Trophoblast cell (in vitro differentiated cells and primary cell): ENCODE data around the gene ZNF133.

ENCODE experiments used
- DNase-seq, 2 donors: peaks; one replicate each; pipeline ENCODE4 v3.0.0-alpha.2; 2016
- H2AFZ ChIP-seq: 2 replicates; pipeline ENCODE4 v1.6.1; 2013; ENCODE audit warnings: low read length, moderate library complexity, mild to moderate bottlenecking; ENCODE audit not compliant: insufficient read depth, poor library complexity
- H2AK5ac ChIP-seq: 2 replicates; pipeline ENCODE4 v1.6.1; 2013; ENCODE audit warnings: mild to moderate bottlenecking, low read length
- H2BK120ac ChIP-seq: 2 replicates; pipeline ENCODE4 v1.6.1; 2013; ENCODE audit warnings: low read length, mild to moderate bottlenecking, moderate library complexity; ENCODE audit not compliant: insufficient read depth, poor library complexity
- H2BK12ac ChIP-seq: 2 replicates; pipeline ENCODE4 v1.6.1; 2013; ENCODE audit warnings: mild to moderate bottlenecking, low read length, moderate library complexity
- H2BK5ac ChIP-seq: 2 replicates; pipeline ENCODE4 v1.6.1; 2013; ENCODE audit warnings: low read length, low read depth, moderate library complexity, mild to moderate bottlenecking; ENCODE audit not compliant: poor library complexity
- H3K14ac ChIP-seq: 2 replicates; pipeline ENCODE4 v1.6.1; 2013; ENCODE audit warnings: mild to moderate bottlenecking, low read length
- H3K18ac ChIP-seq: 2 replicates; pipeline ENCODE4 v1.6.1; 2013; ENCODE audit warnings: mild to moderate bottlenecking, low read length
- H3K23ac ChIP-seq: 2 replicates; pipeline ENCODE4 v1.6.1; 2013; ENCODE audit warnings: low read length
- H3K27ac ChIP-seq: 2 replicates; pipeline ENCODE4 v1.5.1; 2013; ENCODE audit warnings: low read depth, mild to moderate bottlenecking, inconsistent platforms, low read length, moderate library complexity
- H3K27me3 ChIP-seq: 2 replicates; pipeline ENCODE4 v1.6.1; 2013; ENCODE audit warnings: inconsistent platforms, mild to moderate bottlenecking, low read length, moderate library complexity; ENCODE audit not compliant: insufficient read depth
- H3K36me3 ChIP-seq, 2 experiments: 1 replicate in 1 of 2; 2 replicates in 1 of 2; pipeline ENCODE4 v1.6.1; 2013; ENCODE audit warnings: low read length in 2 of 2, mild to moderate bottlenecking in 2 of 2, moderate library complexity in 1 of 2; ENCODE audit not compliant: insufficient read depth in 2 of 2, control insufficient read depth in 1 of 2
- H3K4ac ChIP-seq: 2 replicates; pipeline ENCODE4 v1.6.1; 2013; ENCODE audit warnings: low read depth, mild to moderate bottlenecking, low read length, moderate library complexity
- H3K4me1 ChIP-seq, 2 experiments: 1 replicate in 1 of 2; 2 replicates in 1 of 2; pipeline ENCODE4 v1.6.1; 2013; ENCODE audit warnings: low read length in 2 of 2, mild to moderate bottlenecking in 2 of 2, moderate library complexity in 1 of 2; ENCODE audit not compliant: insufficient read depth in 2 of 2, control insufficient read depth in 1 of 2
- H3K4me2 ChIP-seq: 2 replicates; pipeline ENCODE4 v1.6.1; 2013; ENCODE audit warnings: inconsistent platforms, mild to moderate bottlenecking, low read length, moderate library complexity
- H3K4me3 ChIP-seq: 2 replicates; pipeline ENCODE4 v1.5.1; 2013; ENCODE audit warnings: mild to moderate bottlenecking, low read depth, low read length, inconsistent platforms
- H3K79me1 ChIP-seq: one replicate; pipeline ENCODE4 v1.6.1; 2013; ENCODE audit warnings: low read length
- H3K79me2 ChIP-seq: 2 replicates; pipeline ENCODE4 v1.6.1; 2013; ENCODE audit warnings: low read length, mild to moderate bottlenecking; ENCODE audit not compliant: control insufficient read depth, insufficient read depth, poor library complexity
- H3K9ac ChIP-seq: 2 replicates; pipeline ENCODE4 v1.6.1; 2013; ENCODE audit warnings: mild to moderate bottlenecking, low read length
- H3K9me3 ChIP-seq: 2 replicates; pipeline ENCODE4 v1.6.1; 2013; ENCODE audit warnings: low read depth, mild to moderate bottlenecking, control low read depth, inconsistent platforms, low read length; ENCODE audit not compliant: insufficient read depth
- H4K12ac ChIP-seq: 2 replicates; pipeline ENCODE4 v1.6.1; 2013; ENCODE audit warnings: low read depth, mild to moderate bottlenecking, low read length, moderate library complexity
- H4K8ac ChIP-seq: 2 replicates; pipeline ENCODE4 v1.6.1; 2013; ENCODE audit warnings: low read depth, mild to moderate bottlenecking, low read length, moderate library complexity
- H4K91ac ChIP-seq: one replicate; pipeline ENCODE4 v1.6.1; 2013; ENCODE audit warnings: low read depth, mild to moderate bottlenecking, low read length, moderate library complexity
- WGBS: extraction: QIAGEN DNeasy Blood & Tissue Kit; methylation state at CpG from one replicate; pipeline ENCODE4 v1.1.7; 2013; ENCODE audit warnings: missing lambda C conversion rate; ENCODE audit not compliant: insufficient read length, insufficient coverage; ENCODE audit errors: extremely low coverage; 5-methylcytosine and 5-hydroxymethylcytosine counted together

Gene ZNF133

DNA sequence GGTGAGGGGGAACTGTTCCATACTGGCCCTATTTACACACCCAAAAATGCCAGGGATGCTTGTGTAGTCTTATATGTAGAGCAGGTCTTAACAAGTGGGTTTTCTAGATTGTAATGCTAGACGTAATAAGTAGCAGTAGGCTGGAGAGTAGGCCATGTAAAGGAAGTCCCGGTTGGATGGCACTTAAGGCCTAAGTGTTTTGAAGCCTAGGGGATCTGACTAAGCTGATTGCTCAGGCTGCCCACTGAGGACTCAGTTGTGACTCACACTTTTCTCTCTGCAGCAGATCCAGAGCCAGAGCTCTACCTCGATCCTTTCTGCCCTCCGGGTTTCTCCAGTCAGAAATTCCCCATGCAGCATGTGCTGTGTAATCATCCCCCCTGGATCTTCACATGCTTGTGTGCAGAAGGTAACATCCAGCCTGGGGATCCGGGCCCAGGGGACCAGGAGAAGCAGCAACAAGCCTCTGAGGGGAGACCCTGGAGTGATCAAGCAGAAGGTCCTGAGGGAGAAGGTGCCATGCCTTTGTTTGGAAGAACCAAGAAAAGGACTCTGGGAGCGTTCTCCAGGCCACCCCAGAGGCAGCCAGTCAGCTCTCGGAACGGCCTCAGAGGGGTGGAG lies 26.6 kb downstream of the ZNF133 start:
- H2AK5ac ChIP-seq, result no peak overlapping the region
- no peaks in the 10 kb centered on the region for H3K27me3 ChIP-seq
- H3K36me3 ChIP-seq, result peaks cover 19 to 25% of the 10 kb centered on the region in 2 experiments
- no CpG with 5 or more reads among the region's 8 CpGs for WGBS
- no peak overlapping the region for H2BK12ac ChIP-seq
- H3K14ac ChIP-seq, result no peak overlapping the region
- no peak overlapping the region for H2BK5ac ChIP-seq
- no peak overlapping the region for H2AFZ ChIP-seq
- no peaks in the 10 kb centered on the region for H3K79me2 ChIP-seq
- H3K23ac ChIP-seq, result no peak overlapping the region
- H3K79me1 ChIP-seq, result no peaks in the 10 kb centered on the region
- no peak overlapping the region for H3K4me2 ChIP-seq
- H4K8ac ChIP-seq, result no peak overlapping the region
- H2BK120ac ChIP-seq, result no peak overlapping the region
- no peaks in the 10 kb centered on the region for H3K4me1 ChIP-seq
- peak in 1 of 2 donors; percentile 4 for DNase-seq
- H3K18ac ChIP-seq, result no peak overlapping the region
- no peak overlapping the region for H3K4me3 ChIP-seq
- no peak overlapping the region for H4K12ac ChIP-seq
- H3K27ac ChIP-seq, result no peak overlapping the region
- H3K9ac ChIP-seq, result no peak overlapping the region
- peaks cover 2% of the 10 kb centered on the region for H3K9me3 ChIP-seq
- no peak overlapping the region for H3K4ac ChIP-seq
- H4K91ac ChIP-seq, result no peak overlapping the region

DNA sequence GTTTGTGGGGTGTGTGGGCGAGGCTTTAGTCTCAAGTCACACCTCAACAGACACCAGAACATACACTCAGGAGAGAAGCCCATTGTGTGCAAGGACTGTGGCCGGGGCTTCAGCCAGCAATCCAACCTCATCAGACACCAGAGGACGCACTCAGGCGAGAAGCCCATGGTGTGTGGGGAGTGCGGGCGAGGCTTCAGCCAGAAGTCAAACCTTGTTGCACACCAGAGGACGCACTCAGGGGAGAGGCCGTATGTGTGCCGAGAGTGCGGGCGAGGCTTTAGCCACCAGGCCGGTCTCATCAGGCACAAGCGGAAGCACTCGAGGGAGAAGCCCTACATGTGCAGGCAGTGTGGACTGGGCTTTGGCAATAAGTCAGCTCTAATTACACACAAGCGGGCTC lies 27.8 kb downstream of the ZNF133 start:
- H3K4me3 ChIP-seq, result no peak overlapping the region
- H3K9me3 ChIP-seq, result peaks cover 2% of the 10 kb centered on the region
- no peak overlapping the region for H2BK12ac ChIP-seq
- H3K14ac ChIP-seq, result no peak overlapping the region
- no peak overlapping the region for H2BK120ac ChIP-seq
- H3K79me2 ChIP-seq, result no peaks in the 10 kb centered on the region
- H3K27me3 ChIP-seq, result no peaks in the 10 kb centered on the region
- H3K23ac ChIP-seq, result no peak overlapping the region
- H3K36me3 ChIP-seq, result peaks cover 19 to 25% of the 10 kb centered on the region in 2 experiments
- H3K18ac ChIP-seq, result no peak overlapping the region
- DNase-seq, result no peak
- H3K4me2 ChIP-seq, result no peak overlapping the region
- whole genome bisulfite sequencing, result no CpG with 5 or more reads among the region's 15 CpGs
- H3K4me1 ChIP-seq, result no peaks in the 10 kb centered on the region
- H4K91ac ChIP-seq, result no peak overlapping the region
- H3K9ac ChIP-seq, result no peak overlapping the region
- no peak overlapping the region for H2AFZ ChIP-seq
- no peak overlapping the region for H2BK5ac ChIP-seq
- no peak overlapping the region for H4K8ac ChIP-seq
- H3K79me1 ChIP-seq, result no peaks in the 10 kb centered on the region
- no peak overlapping the region for H3K27ac ChIP-seq
- H3K4ac ChIP-seq, result no peak overlapping the region
- H4K12ac ChIP-seq, result no peak overlapping the region
- H2AK5ac ChIP-seq, result no peak overlapping the region

DNA sequence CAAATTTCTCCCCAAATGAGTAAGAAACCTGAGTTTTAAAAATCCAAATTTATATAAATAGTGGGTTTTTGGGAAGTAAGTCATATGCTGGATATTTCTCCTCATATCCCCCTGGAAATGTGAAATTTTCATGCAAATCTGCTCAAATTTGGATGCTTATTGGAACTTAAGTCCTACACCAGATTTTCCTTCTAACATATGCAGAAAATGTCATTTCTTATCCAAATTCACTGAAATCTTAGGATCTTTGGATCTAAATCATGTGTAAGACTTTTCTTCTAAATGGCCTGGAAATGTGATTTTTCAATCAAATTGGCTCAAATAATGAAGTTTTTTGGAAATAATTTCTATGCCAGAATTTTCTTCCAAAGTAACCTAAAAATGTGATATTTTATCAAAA lies 33.0 kb downstream of the ZNF133 start:
- H2AFZ ChIP-seq, result no peak overlapping the region
- H3K27me3 ChIP-seq, result no peaks in the 10 kb centered on the region
- no peak for DNase-seq
- H3K4me1 ChIP-seq, result no peaks in the 10 kb centered on the region
- no peak overlapping the region for H3K4me3 ChIP-seq
- H3K79me2 ChIP-seq, result no peaks in the 10 kb centered on the region
- H2BK12ac ChIP-seq, result no peak overlapping the region
- H2AK5ac ChIP-seq, result no peak overlapping the region
- no peak overlapping the region for H3K4me2 ChIP-seq
- H4K8ac ChIP-seq, result no peak overlapping the region
- H3K18ac ChIP-seq, result no peak overlapping the region
- no peak overlapping the region for H3K14ac ChIP-seq
- H2BK120ac ChIP-seq, result no peak overlapping the region
- no peak overlapping the region for H4K12ac ChIP-seq
- no peak overlapping the region for H3K9ac ChIP-seq
- peaks cover 2% of the 10 kb centered on the region for H3K9me3 ChIP-seq
- peaks cover 7 to 11% of the 10 kb centered on the region in 2 experiments for H3K36me3 ChIP-seq
- no peak overlapping the region for H3K27ac ChIP-seq
- no peak overlapping the region for H2BK5ac ChIP-seq
- no peaks in the 10 kb centered on the region for H3K79me1 ChIP-seq
- H3K23ac ChIP-seq, result no peak overlapping the region
- H4K91ac ChIP-seq, result no peak overlapping the region
- no peak overlapping the region for H3K4ac ChIP-seq

DNA sequence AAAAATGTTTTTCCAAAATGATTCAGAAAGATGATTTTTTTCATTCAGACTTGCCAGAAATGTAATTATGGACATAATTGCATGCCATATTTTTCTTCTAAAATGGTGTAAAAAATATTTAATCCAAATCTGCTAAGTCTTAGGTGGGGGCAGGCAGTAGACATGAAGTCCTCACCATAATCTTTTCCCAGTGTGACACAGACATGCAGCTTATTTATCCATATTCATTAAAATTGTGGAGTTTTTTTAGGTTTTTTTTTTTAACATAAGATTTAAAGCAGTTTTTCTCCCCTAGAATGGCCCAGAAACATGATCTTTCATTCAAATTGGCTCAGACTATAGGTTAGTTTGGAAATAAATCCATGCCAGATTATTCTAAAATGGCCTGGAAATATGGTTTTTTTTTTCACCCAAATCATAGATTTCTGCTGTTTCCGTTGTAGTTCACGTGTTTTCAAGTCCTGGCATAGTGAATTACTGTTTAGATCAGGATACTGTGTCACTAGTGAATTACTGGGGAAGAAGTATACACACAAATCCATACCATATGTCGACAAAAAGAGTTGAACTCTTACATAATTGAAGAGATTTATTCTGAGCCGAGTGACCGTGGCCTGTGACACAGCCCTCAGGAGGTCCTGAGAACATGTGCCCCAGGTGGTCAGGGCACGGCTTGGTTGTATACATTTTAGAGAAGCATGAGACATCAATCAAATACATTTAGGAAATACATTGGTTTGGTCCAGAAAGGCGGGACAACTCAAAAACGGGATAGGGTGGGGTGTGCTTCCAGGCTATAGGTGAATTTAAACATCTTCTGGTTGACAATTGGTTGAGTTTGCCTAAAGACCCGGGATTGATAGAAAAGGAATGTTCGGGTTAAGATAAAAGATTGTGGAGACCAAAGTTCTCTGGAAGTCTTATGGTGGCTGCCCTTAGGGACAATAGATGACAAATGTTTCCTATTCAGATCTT lies 33.9 kb downstream of the ZNF133 start:
- Histone ChIP-seq H3K4ac (no peak overlapping the region), H3K27me3 (no peaks in the 10 kb centered on the region), H3K18ac (no peak overlapping the region), H3K36me3 (peaks cover 2 to 4% of the 10 kb centered on the region in 2 experiments), H2BK12ac (no peak overlapping the region), H2AK5ac (no peak overlapping the region), H2BK120ac (no peak overlapping the region), H3K9ac (no peak overlapping the region), H3K9me3 (no peaks in the 10 kb centered on the region), H3K4me1 (no peaks in the 10 kb centered on the region), H3K79me1 (no peaks in the 10 kb centered on the region), H4K8ac (no peak overlapping the region), H3K79me2 (no peaks in the 10 kb centered on the region), H3K4me2 (no peak overlapping the region), H3K27ac (no peak overlapping the region), H4K12ac (no peak overlapping the region), H2AFZ (no peak overlapping the region), H3K23ac (no peak overlapping the region), H3K14ac (no peak overlapping the region), H3K4me3 (no peak overlapping the region), H2BK5ac (no peak overlapping the region), H4K91ac (no peak overlapping the region)
- no peak for DNase-seq
- WGBS, result no CpG with 5 or more reads among the region's 10 CpGs
